HTR-8/SVneo (cell line): ENCODE data around the gene CIITA.
"Not testable (repeated sequence)": the region's sequence is repeated elsewhere in the genome, so short reads cannot be mapped to it uniquely, and the experiment has no call there.

Source experiments
- DNase-seq: peaks from one replicate; pipeline ENCODE4 v3.0.0; 2011; ENCODE audit warnings: low spot score, mixed read lengths; ENCODE audit not compliant: insufficient read length
- FAIRE-seq: peaks from 2 replicates; lab custom pipeline; 2011; peaks lifted over from hg19 to GRCh38; lab: Jason Lieb, UNC

Gene CIITA

GRCh38 chr16:10945065-10945787 lies 68.2 kb downstream of the CIITA start:
- FAIRE-seq = no peak
- DNase-seq = no peak

- DNase-seq (no peak), FAIRE-seq (no peak)
These were observed 69.3 kb downstream of the CIITA start for GRCh38 chr16:10946308-10946707.

GRCh38 chr16:10947211-10947787 lies 70.3 kb downstream of the CIITA start:
- DNase-seq = no peak
- FAIRE-seq = no peak

GRCh38 chr16:10949424-10949970 lies 72.5 kb downstream of the CIITA start:
- FAIRE-seq (no peak), DNase-seq (no peak)

- FAIRE-seq = no peak
- no peak for DNase-seq
These were observed 73.4 kb downstream of the CIITA start for GRCh38 chr16:10950393-10950792.

GRCh38 chr16:10951026-10951425 lies 74.0 kb downstream of the CIITA start:
- FAIRE-seq (no peak), DNase-seq (no peak)

GRCh38 chr16:10954903-10955302 lies 77.9 kb downstream of the CIITA start:
- DNase-seq = no peak
- no peak for FAIRE-seq

- DNase-seq = no peak
- no peak for FAIRE-seq
These were observed 80.9 kb downstream of the CIITA start for GRCh38 chr16:10957771-10958482.

- FAIRE-seq (no peak), DNase-seq (no peak)
These were observed 82.2 kb downstream of the CIITA start for GRCh38 chr16:10959161-10959560.

GRCh38 chr16:10961231-10961630 lies 84.2 kb downstream of the CIITA start:
- no peak for FAIRE-seq

GRCh38 chr16:10964039-10964890 lies 87.3 kb downstream of the CIITA start:
- DNase-seq = peak; percentile 88
- FAIRE-seq = peak; percentile 13

More at GRCh38 chr16:10961231-10961630, 84.2 kb downstream of the CIITA start:
- no peak for DNase-seq

GRCh38 chr16:10964891-10965326 lies 87.9 kb downstream of the CIITA start:
- FAIRE-seq (no peak), DNase-seq (no peak)

GRCh38 chr16:10965440-10966061 lies 88.5 kb downstream of the CIITA start:
- FAIRE-seq (no peak), DNase-seq (no peak)

- DNase-seq = no peak
- FAIRE-seq = no peak
These were observed 89.1 kb downstream of the CIITA start for GRCh38 chr16:10966129-10966528.

- not testable (repeated sequence) for DNase-seq, FAIRE-seq
These were observed 89.6 kb downstream of the CIITA start for GRCh38 chr16:10966559-10966958.

- FAIRE-seq (no peak), DNase-seq (no peak)
These were observed 91.0 kb downstream of the CIITA start for GRCh38 chr16:10967986-10968385.

GRCh38 chr16:10968498-10968897 lies 91.5 kb downstream of the CIITA start:
- DNase-seq (no peak), FAIRE-seq (no peak)

- FAIRE-seq (no peak), DNase-seq (no peak)
These were observed 92.6 kb downstream of the CIITA start for GRCh38 chr16:10969615-10970014.

GRCh38 chr16:10970065-10970464 lies 93.1 kb downstream of the CIITA start:
- no peak for DNase-seq
- no peak for FAIRE-seq

- DNase-seq (peak; percentile 84), FAIRE-seq (peak; percentile 36)
These were observed 94.6 kb downstream of the CIITA start for GRCh38 chr16:10971560-10971961.
